ENCODE measurements around the gene KIF21A. TPM values are rescaled to one million over a fixed set of nuclear protein-coding genes. Genes with fewer than 3 reads are reported as not detected.

KIF21A gene, protein sequence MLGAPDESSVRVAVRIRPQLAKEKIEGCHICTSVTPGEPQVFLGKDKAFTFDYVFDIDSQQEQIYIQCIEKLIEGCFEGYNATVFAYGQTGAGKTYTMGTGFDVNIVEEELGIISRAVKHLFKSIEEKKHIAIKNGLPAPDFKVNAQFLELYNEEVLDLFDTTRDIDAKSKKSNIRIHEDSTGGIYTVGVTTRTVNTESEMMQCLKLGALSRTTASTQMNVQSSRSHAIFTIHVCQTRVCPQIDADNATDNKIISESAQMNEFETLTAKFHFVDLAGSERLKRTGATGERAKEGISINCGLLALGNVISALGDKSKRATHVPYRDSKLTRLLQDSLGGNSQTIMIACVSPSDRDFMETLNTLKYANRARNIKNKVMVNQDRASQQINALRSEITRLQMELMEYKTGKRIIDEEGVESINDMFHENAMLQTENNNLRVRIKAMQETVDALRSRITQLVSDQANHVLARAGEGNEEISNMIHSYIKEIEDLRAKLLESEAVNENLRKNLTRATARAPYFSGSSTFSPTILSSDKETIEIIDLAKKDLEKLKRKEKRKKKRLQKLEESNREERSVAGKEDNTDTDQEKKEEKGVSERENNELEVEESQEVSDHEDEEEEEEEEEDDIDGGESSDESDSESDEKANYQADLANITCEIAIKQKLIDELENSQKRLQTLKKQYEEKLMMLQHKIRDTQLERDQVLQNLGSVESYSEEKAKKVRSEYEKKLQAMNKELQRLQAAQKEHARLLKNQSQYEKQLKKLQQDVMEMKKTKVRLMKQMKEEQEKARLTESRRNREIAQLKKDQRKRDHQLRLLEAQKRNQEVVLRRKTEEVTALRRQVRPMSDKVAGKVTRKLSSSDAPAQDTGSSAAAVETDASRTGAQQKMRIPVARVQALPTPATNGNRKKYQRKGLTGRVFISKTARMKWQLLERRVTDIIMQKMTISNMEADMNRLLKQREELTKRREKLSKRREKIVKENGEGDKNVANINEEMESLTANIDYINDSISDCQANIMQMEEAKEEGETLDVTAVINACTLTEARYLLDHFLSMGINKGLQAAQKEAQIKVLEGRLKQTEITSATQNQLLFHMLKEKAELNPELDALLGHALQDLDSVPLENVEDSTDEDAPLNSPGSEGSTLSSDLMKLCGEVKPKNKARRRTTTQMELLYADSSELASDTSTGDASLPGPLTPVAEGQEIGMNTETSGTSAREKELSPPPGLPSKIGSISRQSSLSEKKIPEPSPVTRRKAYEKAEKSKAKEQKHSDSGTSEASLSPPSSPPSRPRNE (N-terminal part only)
- total RNA-seq: 19.9 and 27.9 TPM in 2 replicates

DNA sequence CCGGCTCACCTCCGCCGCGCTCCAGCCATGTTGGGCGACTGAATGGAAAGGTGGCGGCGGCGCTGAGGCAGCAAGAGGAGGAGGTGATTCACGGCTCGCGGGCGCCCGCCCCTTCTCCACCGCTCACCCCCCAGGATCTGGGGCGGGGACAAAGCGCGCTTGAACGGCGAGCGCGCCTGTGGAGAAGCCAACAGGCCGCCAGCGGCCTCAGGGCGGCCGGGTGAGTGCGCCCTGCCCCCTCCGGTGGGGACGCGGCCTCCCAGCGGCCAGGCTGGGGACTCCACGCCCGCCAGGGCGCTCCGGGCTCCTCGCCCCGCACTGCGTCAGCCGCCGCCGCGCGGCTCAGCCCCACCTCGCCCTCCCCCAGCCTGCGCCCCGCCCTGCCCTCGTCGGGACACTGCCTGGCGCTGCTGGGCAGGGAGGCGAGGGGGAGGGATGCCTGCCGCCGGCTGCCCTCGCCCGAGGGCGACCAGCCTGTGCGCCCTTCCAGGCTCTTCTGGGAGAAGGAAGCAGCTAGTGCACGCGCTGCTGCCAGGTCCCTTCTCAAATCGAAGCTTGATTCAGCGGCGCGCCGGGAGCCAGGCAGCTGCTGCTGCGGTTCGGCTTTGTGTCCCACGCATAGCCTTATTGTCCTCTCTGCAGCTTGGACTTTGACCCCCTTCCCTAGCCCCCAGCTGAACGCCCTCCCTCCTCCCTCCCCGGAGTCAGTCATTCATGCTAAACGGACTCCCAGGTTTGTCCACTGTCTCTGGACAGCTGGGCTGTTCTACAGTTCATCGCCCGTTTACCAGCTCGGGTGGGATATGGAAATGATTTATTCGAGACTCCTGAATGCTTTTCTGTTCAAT is at the start of gene KIF21A:
TSS of gene KIF21A (minus strand) at position 40 of the 848 bp plus-strand sequence. CDS start 150 bp downstream, outside the sequence.

Other genes starting within 250 kb of the KIF21A start
- not detected in 2 replicates for gene ABCD2, start 176.7 kb upstream of the KIF21A start, total RNA-seq

Measured in thoracic aorta endothelial cell (primary cell).